Stimulated activated CD4-positive, alpha-beta T cell treated with anti-CD3 and anti-CD28 coated beads, Interleukin-4, amount 100 ng/mL, for 48 hours (primary cell): ENCODE measurements around the gene FRMD5.

Experiments used
- DNase-seq, 2 donors: peaks; one replicate each; pipeline ENCODE4 v3.0.0-alpha.2; 2020; ENCODE audit warnings: low read depth in 2 of 2

FRMD5 gene

GRCh38 chr15:43974852-43975251 is 220.2 kb downstream of the FRMD5 start:
- no peak for DNase-seq

- DNase-seq, result no peak
Measured at GRCh38 chr15:43969802-43970375, 225.2 kb downstream of the FRMD5 start.

DNA sequence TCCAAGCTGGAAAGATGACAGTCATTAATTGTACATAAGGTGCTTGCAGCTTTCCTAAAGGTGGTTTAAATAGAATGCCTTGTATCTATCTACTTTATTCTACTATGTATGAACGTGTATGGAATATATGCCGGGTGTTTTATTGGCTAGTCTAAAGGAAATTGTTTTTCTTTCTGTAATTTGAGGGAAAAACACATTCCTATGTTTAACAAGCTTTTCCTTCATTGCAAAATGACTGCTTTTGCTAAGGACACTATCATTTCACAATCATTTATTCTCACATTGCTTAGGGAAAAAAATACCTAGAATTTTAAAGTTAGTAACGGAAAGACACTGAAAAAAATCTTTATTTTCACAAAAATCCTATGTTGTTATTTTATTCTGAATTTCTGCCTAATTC is 226.5 kb downstream of the FRMD5 start:
- no peak for DNase-seq

DNA sequence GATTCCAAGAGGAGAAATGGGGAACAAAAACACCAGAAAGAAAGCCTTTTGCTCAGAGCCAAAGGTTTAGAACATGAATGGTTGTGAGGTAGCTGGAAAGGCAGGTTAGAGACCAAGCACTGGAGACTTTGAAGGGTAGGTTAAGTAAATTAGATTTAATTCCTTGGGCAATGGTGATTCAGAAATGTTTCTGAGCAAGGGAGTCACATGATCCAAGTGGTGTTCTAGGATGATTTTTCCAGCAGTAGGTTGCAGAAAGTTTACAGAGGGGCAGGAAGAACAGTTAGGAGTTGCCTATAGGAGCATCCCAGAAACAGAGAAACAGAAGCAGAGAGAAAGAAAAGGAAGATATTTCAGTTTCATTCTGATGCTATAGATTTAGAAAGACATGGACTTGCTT is 228.4 kb downstream of the FRMD5 start:
- no peak for DNase-seq

DNA sequence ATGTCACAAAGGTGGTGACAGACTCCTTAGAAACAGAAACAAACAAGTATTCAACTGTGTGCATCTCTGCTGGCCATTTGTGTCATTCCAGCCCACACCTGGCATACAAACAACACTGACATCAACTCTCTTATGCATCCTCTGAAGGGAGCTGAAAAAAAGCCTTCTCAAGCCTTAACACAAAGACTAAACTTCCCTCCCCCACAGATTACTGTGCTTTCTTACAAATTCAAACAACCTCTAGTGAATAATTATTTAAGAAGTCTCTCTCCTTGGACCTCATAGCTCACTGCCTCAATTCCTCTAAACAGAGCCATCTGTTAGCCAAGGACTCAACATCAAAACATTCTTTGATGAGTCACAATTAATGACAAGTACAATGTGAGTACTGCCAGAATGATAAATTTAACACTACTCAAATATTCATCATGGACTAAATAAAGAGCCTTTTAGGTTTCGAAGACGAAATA is 236.2 kb downstream of the FRMD5 start:
- DNase-seq, result no peak

DNA sequence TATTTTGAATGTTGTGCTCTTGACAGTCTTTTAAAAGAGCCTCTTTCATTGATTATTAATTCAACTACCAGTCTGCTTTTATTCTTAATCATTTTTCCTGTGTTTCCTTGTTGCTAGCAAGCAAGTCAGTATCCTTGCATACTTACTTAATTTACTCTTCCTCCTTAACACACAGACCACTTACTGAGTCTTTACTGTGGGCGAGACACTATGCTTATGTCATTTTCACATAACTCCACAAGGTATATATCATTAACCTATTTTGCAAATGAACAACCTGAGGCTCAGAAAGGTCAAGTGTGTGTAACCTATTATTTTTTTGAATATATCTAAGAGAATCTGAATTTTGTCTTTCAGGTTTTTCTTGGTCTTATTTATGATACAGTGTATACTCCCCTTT is 237.3 kb downstream of the FRMD5 start:
- no peak for DNase-seq

DNA sequence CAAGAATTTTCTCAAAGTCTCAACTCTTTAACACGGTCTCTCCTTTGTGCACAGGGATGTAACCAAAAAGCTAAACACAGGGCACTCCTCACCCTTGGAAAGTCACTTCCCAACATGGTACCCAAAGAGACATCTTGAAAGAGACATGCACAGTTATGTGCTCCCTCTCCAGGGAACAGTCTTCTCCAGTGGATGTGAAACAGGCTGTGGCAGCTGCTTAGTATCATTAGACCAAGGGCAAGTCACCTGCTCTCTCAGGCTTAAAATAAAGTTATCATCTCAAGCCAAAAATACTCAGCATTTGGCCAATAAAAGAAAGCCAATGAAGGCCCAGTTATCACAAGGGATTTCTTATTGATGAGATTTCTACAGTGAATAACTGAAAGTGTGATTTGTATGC is 239.9 kb downstream of the FRMD5 start:
- no peak for DNase-seq

DNA sequence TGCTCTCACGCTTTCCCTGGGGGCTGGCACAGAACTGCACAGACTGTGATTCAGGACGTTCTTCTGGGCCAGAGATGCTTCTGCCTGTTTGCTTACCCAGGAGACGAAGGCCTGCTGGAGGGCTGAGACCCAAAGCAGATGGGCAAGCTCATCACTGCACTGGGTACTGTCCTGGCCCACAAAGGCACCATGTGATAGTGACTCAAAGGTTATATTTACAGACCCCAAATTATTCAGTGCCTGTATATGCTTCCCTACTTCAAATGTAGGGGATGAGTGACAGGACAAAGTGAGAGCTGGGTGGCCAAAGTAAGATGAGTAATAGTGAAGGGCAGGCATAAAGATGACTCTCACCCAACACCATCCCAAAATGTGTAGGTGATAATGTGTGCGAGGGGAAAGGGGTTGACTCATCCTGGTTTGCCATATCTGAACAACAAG is 240.9 kb downstream of the FRMD5 start:
- no peak for DNase-seq

DNA sequence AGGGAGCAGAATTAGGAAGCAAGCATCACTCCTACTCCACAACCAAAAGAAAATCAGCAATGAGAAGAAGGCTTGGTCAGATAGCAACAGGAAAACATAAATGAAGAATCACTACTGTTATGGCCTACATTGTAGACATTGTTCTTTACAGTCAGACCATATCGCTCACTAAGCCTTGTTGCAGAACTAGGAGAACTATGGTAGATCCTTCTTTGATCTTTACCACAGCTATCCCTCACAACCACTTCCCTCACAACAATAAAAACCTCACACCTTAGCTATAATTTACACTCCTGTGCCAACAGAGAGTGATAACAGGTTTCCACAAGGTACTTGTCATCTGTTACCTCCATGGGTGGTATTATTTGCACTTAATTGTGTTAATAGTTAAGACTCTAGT is 241.7 kb downstream of the FRMD5 start:
- DNase-seq, result no peak

DNA sequence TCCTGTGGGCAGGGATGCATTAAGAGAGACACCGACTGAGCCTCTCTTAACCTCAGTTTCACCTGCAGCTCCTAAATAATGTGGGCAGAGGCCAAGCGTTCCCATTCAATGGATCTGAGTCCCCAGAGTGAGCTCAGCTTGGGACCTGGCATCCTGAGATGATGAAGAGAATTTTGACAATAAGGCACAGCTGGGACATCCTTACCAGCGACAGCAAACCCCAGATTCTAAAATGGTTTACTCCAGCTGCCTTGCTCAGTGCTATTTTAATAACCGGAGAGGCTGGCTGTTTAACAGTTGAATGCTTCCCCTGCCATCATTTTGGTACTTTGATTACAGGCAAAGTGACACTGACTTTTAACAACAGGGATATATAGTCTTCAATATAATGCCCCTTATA is 244.5 kb downstream of the FRMD5 start:
- DNase-seq, result no peak

DNA sequence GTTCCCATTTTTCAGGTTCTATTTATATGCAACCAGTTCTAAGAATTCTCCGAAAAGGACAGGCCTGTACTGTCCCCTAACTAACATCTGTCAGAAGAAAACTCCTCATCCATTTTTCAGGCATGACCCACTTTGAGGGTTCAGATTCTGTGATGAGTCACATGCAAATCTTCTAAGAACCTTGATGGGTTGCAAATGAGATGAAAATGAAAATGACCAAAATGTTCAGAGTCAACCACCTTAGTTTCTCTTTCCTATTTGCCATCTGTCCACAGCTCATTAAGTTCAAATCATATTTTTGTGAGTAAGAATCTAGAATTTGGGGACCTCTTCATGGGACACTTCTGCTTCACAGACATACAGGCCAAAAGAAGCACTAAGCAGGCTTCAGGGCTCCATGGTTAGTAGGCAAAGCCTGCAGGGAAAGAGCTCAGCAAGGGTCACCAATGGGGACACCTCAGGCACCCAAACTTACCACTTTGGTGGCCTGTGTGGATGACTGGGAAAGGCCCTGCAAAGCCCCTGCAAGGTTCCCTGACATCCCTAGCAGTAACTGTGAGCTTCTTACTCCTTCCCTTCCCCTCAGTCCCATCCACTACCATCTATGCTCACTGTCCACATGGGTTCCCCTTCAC is 246.3 kb downstream of the FRMD5 start:
- no peak for DNase-seq

- DNase-seq, result no peak
Measured at GRCh38 chr15:43943511-43943910, 251.6 kb downstream of the FRMD5 start.

DNA sequence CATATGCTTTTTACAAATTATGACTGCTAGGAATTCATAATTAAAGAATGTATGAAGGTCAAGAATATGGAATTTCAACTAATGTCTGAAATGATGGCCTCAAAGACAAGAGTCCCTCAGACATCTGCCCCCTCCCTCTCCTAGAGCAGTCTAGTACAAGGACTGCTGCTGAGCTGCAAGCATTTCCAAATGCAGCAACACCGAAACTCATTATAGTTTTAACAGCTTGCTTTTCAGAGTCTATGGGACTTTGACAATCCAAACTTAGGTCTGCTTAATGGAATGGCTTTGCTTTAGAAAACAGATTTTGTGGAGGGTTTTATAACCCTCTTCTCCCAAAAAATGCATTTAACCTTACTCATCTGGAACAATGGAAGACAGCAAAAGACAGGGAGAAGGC is 252.9 kb downstream of the FRMD5 start:
- no peak for DNase-seq

GRCh38 chr15:43941555-43941954 is 253.5 kb downstream of the FRMD5 start:
- no peak for DNase-seq

- no peak for DNase-seq
Measured at GRCh38 chr15:43941071-43941470, 254.0 kb downstream of the FRMD5 start.

- no peak for DNase-seq
Measured at GRCh38 chr15:43939070-43939469, 256.0 kb downstream of the FRMD5 start.

- no peak for DNase-seq
Measured at GRCh38 chr15:43934480-43934879, 260.6 kb downstream of the FRMD5 start.

DNA sequence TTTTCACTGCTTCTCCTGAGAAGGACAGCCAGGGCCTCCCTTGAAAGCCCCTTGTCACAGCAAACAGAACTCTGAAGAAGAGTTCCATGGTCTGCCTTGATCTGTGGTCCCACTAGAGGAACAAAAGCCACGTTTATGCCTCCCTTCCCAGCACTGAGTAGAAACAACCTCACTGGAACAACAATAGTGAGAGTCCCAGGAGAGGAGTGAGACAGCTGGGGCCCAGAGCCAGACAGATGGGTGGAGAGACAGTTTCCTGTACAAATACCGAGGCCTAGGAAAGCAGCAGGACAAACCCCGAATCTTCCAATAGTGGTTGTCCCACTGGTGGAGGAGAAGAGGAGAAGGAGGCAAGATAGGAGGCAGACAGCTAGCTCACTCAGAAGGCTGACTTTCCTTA is 262.2 kb downstream of the FRMD5 start:
- no peak for DNase-seq

GRCh38 chr15:43931790-43932435 is 263.2 kb downstream of the FRMD5 start:
- DNase-seq, result no peak

DNA sequence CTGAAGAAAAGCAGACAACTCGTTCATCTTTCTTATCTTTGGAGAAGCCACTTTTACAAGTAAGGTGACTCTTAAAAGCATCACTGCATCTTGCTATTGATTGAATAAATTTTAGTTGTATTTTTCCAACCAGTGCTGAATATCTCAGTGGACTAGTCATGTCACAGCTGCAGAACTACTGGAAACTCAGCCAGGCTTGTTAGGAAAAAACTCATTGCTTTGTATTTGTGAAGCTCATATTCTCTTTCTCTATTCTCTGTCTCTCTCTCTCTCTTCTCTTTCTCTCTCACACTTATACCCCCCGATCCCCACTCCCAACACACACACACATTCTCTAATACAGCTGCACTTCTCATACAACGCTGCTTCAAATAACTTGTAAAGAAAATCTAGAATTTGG is 264.0 kb downstream of the FRMD5 start:
- DNase-seq, result no peak

- no peak for DNase-seq
Measured at GRCh38 chr15:43930556-43930955, 264.5 kb downstream of the FRMD5 start.

DNA sequence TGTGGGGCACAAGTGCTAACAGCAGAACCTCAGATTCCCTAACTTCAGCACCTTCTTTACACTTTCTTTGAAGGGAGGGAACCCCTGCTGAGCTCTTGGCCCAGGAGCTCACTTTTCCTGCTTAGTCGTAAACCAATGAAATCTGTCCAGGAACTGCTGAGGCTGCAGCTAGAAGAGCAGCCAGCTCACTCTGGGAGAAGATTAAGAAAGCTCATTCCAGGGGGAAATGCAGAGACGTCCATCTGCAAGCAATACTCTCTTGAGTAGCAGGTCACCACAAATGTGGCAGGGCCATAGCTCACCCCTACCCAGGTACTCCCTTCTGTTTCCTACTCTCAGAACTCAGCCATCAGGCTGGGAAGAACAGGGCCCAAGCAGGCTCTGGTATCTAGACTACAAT is 265.0 kb downstream of the FRMD5 start:
- no peak for DNase-seq

GRCh38 chr15:43928152-43928551 is 266.9 kb downstream of the FRMD5 start:
- no peak for DNase-seq
